ENCODE results near the gene ABLIM3. TPM values are rescaled to one million over a fixed set of nuclear protein-coding genes. Genes with fewer than 3 reads are reported as not detected.

The ABLIM3 gene
- polyA plus RNA-seq, 1 donor: 1.1 TPM

DNA sequence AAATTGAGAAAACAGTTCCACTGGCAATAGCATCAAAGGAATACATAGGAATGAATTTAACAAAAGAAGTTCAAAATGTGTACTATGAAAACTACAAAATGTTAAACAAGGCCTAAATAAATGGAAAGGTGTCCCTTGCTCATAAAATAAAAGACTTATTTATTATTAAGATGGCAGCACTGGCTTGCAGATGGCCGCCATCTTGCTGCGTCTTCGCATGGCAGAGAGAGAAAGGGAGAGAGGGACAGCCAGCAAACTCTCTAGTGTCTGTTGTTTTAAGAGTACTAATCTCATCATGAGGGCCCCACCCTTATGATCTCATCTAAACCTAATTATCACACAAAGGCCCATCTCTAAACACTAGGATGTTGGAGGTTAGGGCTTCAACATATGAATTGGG is 47.1 kb downstream of the ABLIM3 start:
- DNase-seq: no peak

- no peak for DNase-seq
These were observed 54.1 kb downstream of the ABLIM3 start for GRCh38 chr5:149195337-149195887.

DNA sequence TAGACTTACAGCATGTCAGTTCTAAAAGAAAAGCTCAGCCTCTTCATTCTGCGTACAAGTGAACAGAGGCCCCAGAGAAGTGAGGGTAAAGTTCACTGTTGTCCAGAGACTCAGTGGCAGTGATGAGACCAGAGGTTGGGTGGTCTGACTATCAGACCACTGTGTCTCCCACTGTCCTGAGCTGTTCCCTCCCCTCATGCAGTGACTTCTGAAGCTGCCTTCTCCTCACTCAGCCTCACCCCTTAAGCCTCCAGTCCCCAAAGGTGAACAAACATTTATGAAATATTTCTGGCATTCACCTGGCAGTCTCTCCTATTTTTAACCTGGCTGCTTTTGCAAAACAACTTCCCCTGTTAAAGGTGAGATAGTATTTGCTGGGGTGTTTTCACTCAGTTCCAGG is 54.7 kb downstream of the ABLIM3 start:
- DNase-seq: no peak

DNA sequence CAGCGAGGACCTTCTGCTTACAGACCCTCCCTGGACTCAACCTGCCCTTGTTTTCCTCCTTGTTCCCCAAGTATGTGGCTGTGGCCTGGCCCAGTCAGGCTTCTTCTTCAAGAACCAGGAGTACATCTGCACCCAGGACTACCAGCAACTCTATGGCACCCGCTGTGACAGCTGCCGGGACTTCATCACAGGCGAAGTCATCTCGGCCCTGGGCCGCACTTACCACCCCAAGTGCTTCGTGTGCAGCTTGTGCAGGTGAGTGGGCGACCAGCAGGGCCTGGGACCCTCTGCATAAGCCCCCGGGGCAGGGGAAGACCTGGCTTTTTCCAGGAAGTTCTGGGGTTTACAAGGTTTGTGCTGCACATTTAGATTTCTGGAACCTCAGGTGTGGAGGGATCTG is 56.9 kb downstream of the ABLIM3 start:
- DNase-seq: no peak

DNA sequence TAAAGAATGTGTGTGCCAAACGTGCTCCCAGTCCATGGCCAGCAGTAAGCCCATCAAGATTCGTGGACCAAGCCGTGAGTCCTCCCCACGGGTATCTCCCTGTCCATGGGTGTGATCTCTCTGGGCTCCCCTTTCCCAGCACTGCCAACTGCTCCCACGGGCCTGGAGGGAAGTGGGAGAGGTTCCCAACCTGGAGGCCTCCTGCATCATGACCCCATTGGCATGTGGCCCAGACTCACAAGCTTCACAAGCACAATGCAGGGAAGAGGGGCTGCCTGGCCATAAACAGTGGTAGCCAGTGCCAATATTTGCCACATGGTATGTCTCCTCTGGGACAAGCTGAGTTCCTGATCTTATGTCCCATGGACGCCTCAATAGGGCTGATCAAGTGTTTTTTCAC is 59.1 kb downstream of the ABLIM3 start:
- no peak for DNase-seq

DNA sequence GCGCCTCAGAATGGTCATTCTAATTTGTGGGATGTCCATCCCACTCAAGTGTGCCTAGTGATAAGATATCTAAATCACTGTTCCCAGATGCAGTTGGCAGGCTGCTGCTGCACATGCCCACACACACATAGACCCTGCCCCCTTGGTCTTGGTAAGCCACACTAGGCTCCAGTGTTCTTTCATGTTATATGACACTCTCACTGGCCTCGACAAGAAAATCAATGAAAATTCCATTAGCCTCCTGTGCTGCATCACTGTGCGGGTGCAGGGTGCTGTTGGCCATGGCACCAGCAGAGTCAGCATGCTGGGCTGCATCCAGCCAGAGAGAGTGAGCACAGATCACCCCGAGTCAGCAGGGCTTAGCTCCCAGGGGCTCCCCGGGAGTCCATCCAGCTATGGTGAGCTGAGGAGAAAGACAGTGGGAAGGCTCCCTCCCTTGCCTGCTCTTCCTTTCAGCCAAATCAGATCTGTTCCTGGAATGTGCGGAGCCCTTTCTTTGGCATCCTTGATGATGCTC is 59.9 kb downstream of the ABLIM3 start:
- DNase-seq: no peak

DNA sequence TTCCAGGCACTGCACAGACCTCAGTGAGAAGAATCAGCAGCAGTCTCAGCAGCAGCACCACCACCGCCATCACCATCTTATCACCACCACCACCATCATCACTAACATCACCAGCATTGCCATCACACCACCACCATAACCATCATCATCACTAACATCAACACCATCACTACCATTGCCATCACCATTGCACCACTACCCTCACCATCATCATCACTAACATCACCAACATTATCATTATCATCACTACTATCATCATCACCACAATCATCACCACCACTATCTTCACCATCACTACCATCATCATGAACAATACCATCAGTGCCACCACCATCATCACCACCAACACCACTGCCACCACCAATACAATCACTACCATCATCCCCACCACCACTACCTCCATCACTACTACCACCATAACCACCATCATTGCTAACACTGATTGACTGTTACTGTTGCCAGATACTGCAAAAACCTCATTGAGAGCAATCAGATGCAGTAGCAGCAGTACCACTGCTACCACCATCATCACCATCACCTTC is 61.7 kb downstream of the ABLIM3 start:
- no peak for DNase-seq

DNA sequence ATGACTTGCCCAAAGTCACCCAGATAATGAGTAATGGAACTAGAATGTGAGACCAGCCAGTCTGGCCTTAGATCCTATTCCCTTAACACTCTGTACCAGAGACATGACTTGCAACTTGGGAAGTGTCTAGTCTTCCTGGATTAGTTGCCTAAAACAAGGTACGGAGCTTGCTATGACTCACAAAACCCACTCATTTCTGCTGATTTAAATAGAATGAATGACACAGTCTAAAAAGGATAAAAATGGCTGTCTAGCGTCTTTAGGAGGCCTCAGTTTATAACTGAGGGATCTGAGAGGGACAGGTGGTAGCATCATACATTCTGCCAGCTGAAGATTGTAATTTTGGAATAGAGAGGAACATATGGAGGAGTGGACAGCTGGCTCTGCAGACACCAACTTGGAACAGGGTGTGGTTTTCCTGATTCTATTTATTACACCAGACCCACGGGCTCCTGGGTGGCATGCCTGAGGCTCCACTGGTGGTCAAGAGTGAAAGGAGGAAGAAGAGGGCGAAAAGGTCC is 62.7 kb downstream of the ABLIM3 start:
- no peak for DNase-seq

DNA sequence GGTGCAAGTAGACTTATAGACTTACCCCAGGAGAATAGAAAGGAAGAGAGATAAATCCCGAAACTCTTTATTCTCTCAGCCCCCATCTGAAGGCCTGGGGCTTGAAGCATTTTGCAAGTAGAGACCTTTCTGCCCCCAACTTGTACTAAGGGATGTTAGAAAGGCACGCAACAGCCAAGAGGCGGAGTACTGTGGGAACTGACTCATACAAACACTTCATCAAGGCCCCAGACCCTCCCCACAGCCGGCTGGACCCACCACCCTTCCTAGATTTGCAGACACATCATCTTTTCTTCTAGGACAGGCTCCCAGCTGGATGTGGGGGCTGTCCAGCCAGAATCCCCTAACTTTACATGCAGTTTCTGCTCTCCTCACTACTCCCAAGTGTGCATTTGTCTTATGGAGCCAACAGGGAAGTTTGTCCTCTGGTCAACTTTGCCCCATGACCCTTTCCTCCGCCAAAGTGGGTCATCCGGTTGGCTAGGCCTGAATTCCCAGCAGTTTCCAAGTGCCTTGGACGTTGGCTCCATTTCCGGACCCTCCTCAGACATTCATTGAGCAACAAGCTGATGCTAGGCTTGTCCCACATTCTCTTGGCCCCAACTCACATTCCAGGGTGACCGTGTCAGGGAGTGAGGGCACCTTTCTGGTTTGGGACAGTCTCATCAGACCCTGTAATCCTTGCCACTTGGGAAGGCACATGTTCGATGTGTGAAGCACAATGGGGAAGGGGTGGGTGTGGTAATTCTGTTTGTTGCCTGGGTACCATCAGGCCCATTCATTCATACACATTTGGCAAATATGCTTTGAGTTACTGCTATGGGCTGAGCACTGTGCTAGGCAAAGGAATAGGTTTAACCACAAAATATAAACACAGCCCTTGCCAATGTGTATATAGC is 64.6 kb downstream of the ABLIM3 start:
- DNase-seq: no peak

DNA sequence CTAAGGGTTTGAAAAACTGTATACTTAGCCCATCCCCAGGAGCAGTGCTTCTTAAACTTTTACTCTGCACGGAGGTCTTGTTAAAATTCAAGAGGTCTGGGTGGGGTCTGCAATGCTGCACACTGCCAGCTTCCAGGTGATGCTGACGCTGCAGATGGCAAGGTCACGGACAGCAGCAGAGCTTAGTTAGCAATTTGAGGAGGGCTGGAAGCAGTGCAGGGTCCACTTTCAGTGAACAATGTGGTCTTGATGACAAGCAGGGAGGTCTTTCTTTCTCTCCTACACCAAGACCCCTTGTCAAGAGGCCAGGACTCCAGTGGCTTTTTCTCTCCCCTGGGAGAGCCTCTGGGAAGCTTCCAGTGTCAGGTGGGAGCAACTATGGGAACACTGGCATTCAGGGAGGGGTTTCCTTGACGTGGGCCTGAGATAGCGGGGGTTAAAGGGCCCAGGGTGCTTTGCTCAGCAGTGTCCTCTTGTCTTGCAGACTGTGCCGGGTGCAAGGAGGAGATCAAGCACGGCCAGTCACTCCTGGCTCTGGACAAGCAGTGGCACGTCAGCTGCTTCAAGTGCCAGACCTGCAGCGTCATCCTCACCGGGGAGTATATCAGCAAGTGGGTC is 65.3 kb downstream of the ABLIM3 start:
- DNase-seq: no peak

DNA sequence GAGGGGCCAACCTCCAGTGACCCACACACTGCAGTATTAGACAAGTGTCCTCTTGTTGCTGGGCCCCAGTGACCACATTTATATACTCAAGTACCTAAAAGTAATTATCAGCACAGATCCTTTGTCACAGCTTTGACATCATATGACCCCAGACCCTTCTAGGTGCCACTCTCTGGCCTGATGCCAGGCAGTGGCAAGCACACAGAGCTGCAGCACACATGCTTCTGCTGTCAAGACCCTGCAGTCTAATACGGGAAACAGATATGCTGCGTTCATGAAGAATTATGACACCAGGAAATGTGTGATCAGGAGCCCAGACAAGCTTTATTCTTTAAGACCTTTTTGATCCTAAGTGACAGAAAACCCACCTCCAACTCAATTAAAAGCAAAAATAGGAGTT is 66.5 kb downstream of the ABLIM3 start:
- DNase-seq: no peak

GRCh38 chr5:149210225-149210624 is 68.9 kb downstream of the ABLIM3 start:
- no peak for DNase-seq

- no peak for DNase-seq
These were observed 69.7 kb downstream of the ABLIM3 start for GRCh38 chr5:149210968-149211490.

GRCh38 chr5:149211566-149211965 is 70.3 kb downstream of the ABLIM3 start:
- no peak for DNase-seq

DNA sequence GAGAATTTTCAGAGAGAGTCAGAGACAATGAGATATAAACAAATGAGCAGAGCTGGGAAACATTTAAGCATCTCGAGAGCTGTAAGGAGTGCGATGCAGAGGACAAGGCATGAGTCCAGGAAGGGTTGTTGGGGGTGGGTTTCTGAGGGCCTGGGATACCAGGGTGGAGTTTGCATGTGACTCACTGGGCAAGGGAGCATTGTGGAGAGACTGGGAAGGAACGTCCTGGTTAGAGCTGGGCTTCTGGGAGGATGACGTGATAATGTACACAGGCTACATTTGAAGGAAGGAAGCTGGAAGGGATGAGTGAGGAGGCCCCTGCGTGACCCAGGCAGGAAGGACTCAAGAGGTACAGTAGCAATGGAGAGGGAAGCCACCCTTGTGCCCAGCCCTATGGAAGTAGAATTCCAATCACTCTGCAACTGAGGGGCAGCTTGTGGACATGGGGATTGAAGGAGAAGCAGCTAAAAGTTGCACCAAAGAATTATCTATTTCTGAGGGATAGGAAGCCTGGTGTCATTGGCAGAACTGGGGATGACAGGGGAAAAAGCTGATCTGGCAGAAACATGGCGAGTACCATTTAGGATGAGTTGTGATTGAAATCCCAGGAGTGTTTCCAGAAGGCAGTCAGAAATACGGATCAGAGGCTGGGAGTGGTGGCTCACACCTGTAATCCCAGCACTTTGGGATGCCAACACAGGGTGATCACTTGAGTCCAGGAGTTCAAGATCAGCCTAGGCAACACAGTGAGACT is 71.1 kb downstream of the ABLIM3 start:
- DNase-seq: no peak

DNA sequence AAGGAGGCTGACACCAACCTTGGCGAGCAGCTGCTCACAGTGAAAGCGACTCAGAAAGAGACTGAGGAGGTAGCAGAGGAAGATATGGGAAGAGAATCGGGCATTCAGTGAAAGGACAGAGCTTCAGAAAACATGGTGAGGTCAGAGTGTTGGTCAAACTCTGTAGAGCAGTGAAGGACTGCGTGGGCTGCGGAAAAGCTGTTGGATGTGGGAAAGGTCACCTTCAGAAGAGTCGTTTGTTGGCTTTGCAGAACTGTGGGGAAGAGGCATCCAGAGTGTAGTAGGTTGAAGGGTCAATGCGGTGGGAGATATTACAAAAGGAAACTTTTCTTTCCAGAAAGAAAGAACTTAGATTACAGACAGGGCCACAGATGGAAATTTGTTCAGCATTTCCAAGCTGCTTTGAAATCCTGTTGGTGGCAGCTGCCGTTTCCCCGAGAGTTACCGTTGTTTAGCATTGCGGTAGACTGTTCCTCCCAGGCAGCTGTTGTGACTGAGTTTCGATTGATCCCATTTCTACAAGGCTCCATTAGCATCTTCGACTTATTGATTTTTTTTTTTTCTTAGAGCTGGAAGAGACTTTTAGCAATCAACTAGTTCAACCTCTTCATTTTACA is 72.1 kb downstream of the ABLIM3 start:
- DNase-seq: no peak

DNA sequence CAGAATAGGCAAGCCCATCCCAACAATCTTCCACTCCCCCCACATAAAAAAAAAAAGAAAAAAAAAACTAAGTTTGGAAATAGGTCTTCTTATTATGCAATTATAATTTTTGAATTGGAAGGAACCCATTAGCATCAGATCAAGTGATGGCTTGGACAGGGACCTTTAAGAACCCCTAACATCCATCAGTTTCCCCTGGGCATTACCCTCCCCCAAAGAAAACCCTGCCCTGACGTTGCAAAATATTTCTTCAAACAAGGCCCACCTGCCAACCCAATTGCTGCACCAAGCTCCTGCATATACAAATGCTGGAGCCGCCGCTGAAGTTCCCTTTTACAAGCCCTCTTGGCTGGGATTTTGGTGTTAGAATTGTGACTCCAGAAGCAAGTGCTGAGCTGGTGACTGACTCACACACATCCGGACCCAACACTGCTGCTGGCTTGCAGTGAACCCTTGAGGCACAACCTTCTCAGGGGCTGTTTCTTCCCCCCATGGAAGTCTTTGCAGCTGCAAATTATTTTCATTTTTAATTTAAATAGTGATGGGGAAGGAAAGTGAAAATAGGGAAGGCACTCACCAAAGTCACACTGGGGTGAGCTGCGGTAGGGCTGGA is 74.3 kb downstream of the ABLIM3 start:
- DNase-seq: no peak

- no peak for DNase-seq
These were observed 75.2 kb downstream of the ABLIM3 start for GRCh38 chr5:149216496-149216895.

GRCh38 chr5:149217096-149217802 is 76.0 kb downstream of the ABLIM3 start:
- no peak for DNase-seq

- no peak for DNase-seq
These were observed 76.5 kb downstream of the ABLIM3 start for GRCh38 chr5:149217803-149218155.
